ENCODE results near the gene DNAH2.

Gene DNAH2

GRCh38 chr17:7846765-7847661 lies 129.5 kb downstream of the DNAH2 start:
- TF ChIP-seq CTCF (IDR thresholded peaks at IDR 0.05; ENCODE audit: low read depth, low read length): no peak
- no peak for TF ChIP-seq EZH2phosphoT487 (IDR thresholded peaks at IDR 0.05; ENCODE audit: low read depth)
- H3K79me2 ChIP-seq (ENCODE audit: low read length): peaks cover 39% of the 10 kb centered on the region
- H3K9me3 ChIP-seq (ENCODE audit: insufficient read depth, low read length): no peaks in the 10 kb centered on the region
- no peak overlapping the region for H3K27ac ChIP-seq (ENCODE audit: low read length)
- no peak overlapping the region for H2AFZ ChIP-seq (ENCODE audit: low read depth, low read length)
- no peaks in the 10 kb centered on the region for H3K27me3 ChIP-seq (ENCODE audit: low read depth, low read length)
- H3K36me3 ChIP-seq (replicated peaks; ENCODE audit: low read depth, low read length): peaks cover 23% of the 10 kb centered on the region
- peaks cover 29% of the 10 kb centered on the region for H3K4me1 ChIP-seq (ENCODE audit: low read length)
- no peak overlapping the region for H3K4me3 ChIP-seq (ENCODE audit: low read length)
- H3K4me2 ChIP-seq (ENCODE audit: low read length): no peak overlapping the region
- H4K20me1 ChIP-seq (ENCODE audit: insufficient read depth, low read length): peaks cover 32% of the 10 kb centered on the region
- H3K9ac ChIP-seq (ENCODE audit: low read length): no peak overlapping the region

- H3K27me3 ChIP-seq (ENCODE audit: low read depth, low read length): no peaks in the 10 kb centered on the region
- no peak overlapping the region for H3K27ac ChIP-seq (ENCODE audit: low read length)
- H3K9me3 ChIP-seq (ENCODE audit: insufficient read depth, low read length): no peaks in the 10 kb centered on the region
- H3K4me2 ChIP-seq (ENCODE audit: low read length): no peak overlapping the region
- peaks cover 37% of the 10 kb centered on the region for H3K79me2 ChIP-seq (ENCODE audit: low read length)
- H3K4me1 ChIP-seq (ENCODE audit: low read length): peaks cover 31% of the 10 kb centered on the region
- H4K20me1 ChIP-seq (ENCODE audit: insufficient read depth, low read length): peaks cover 37% of the 10 kb centered on the region
- H3K9ac ChIP-seq (ENCODE audit: low read length): no peak overlapping the region
- no peak overlapping the region for H2AFZ ChIP-seq (ENCODE audit: low read depth, low read length)
- peaks cover 34% of the 10 kb centered on the region for H3K36me3 ChIP-seq (replicated peaks; ENCODE audit: low read depth, low read length)
- H3K4me3 ChIP-seq (ENCODE audit: low read length): no peak overlapping the region
- no peak for TF ChIP-seq EZH2phosphoT487 (IDR thresholded peaks at IDR 0.05; ENCODE audit: low read depth)
- no peak for TF ChIP-seq CTCF (IDR thresholded peaks at IDR 0.05; ENCODE audit: low read depth, low read length)
Observed at GRCh38 chr17:7848131-7848579, 130.6 kb downstream of the DNAH2 start.

- Histone ChIP-seq H3K4me3 (ENCODE audit: low read length) (no peak overlapping the region), H4K20me1 (ENCODE audit: insufficient read depth, low read length) (peaks cover 37% of the 10 kb centered on the region), H3K9ac (ENCODE audit: low read length) (no peak overlapping the region), H3K79me2 (ENCODE audit: low read length) (peaks cover 32% of the 10 kb centered on the region), H3K4me2 (ENCODE audit: low read length) (no peak overlapping the region), H3K27me3 (ENCODE audit: low read depth, low read length) (no peaks in the 10 kb centered on the region), H3K9me3 (ENCODE audit: insufficient read depth, low read length) (no peaks in the 10 kb centered on the region), H3K27ac (ENCODE audit: low read length) (no peak overlapping the region), H3K36me3 (replicated peaks; ENCODE audit: low read depth, low read length) (peaks cover 37% of the 10 kb centered on the region), H2AFZ (ENCODE audit: low read depth, low read length) (no peak overlapping the region), H3K4me1 (ENCODE audit: low read length) (peaks cover 31% of the 10 kb centered on the region)
- TF ChIP-seq EZH2phosphoT487 (IDR thresholded peaks at IDR 0.05; ENCODE audit: low read depth) (no peak), CTCF (IDR thresholded peaks at IDR 0.05; ENCODE audit: low read depth, low read length) (no peak)
Observed at GRCh38 chr17:7848739-7849129, 131.2 kb downstream of the DNAH2 start.

GRCh38 chr17:7849130-7849750 lies 131.7 kb downstream of the DNAH2 start:
- Histone ChIP-seq H3K4me3 (ENCODE audit: low read length) (no peak overlapping the region), H2AFZ (ENCODE audit: low read depth, low read length) (no peak overlapping the region), H3K79me2 (ENCODE audit: low read length) (peaks cover 29% of the 10 kb centered on the region), H3K9ac (ENCODE audit: low read length) (no peak overlapping the region), H4K20me1 (ENCODE audit: insufficient read depth, low read length) (peaks cover 37% of the 10 kb centered on the region), H3K36me3 (replicated peaks; ENCODE audit: low read depth, low read length) (peaks cover 38% of the 10 kb centered on the region), H3K4me2 (ENCODE audit: low read length) (no peak overlapping the region), H3K4me1 (ENCODE audit: low read length) (peaks cover 31% of the 10 kb centered on the region), H3K27me3 (ENCODE audit: low read depth, low read length) (no peaks in the 10 kb centered on the region), H3K9me3 (ENCODE audit: insufficient read depth, low read length) (no peaks in the 10 kb centered on the region), H3K27ac (ENCODE audit: low read length) (no peak overlapping the region)
- no peak for TF ChIP-seq CTCF (IDR thresholded peaks at IDR 0.05; ENCODE audit: low read depth, low read length)
- no peak for TF ChIP-seq EZH2phosphoT487 (IDR thresholded peaks at IDR 0.05; ENCODE audit: low read depth)

All from OCI-LY3 (cell line).